ENCODE data around the gene LDLRAD1.

DNA sequence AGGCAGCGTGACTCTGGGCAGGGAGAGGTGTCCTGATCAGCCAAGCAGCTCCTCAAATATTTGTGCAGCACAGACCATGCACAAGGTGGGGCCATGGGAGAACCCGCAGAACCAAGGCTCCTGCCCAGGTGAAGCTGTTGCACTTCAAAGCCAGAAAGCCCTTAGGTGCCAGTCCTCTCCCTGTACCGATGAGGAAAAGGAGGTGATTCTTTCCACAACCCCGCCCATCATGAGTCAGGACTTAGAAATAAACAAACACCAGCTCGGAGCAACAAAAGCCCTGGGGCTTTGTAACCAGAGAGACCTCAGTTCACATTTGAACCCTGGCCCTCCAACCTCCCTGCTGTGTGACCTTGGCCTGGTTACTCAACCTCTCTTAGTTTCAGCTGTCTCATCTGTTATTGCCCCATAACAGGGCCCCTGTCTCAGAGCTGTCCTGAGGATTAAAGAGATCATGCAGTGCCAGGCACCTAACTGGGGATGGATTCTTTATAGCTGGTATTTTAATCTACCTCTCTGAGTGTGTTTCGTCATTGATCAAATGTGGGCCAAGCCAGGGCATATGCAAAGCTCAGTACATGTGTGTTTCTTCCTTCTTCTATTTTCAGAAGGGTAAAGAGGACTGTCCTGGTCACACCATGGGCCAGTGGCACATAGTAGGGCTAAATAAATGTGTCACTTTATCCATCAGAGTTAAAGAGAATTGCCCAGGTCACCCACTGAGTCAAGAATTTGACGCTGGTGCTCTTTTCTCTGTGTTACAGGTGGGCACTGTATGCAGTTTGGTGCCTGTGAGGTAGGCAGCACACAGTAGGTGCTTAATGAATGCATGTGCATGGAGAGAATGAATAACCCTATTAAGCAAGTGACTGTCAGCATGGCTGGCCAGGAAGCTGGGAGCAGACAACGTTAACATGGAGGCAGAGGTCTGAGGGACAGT, 1.4 kb downstream of the LDLRAD1 start:
- no peak for TF ChIP-seq POLR2AphosphoS5 (IDR thresholded peaks at IDR 0.05; ENCODE audit: low read depth, low read length)
- TF ChIP-seq, protein P1, sequence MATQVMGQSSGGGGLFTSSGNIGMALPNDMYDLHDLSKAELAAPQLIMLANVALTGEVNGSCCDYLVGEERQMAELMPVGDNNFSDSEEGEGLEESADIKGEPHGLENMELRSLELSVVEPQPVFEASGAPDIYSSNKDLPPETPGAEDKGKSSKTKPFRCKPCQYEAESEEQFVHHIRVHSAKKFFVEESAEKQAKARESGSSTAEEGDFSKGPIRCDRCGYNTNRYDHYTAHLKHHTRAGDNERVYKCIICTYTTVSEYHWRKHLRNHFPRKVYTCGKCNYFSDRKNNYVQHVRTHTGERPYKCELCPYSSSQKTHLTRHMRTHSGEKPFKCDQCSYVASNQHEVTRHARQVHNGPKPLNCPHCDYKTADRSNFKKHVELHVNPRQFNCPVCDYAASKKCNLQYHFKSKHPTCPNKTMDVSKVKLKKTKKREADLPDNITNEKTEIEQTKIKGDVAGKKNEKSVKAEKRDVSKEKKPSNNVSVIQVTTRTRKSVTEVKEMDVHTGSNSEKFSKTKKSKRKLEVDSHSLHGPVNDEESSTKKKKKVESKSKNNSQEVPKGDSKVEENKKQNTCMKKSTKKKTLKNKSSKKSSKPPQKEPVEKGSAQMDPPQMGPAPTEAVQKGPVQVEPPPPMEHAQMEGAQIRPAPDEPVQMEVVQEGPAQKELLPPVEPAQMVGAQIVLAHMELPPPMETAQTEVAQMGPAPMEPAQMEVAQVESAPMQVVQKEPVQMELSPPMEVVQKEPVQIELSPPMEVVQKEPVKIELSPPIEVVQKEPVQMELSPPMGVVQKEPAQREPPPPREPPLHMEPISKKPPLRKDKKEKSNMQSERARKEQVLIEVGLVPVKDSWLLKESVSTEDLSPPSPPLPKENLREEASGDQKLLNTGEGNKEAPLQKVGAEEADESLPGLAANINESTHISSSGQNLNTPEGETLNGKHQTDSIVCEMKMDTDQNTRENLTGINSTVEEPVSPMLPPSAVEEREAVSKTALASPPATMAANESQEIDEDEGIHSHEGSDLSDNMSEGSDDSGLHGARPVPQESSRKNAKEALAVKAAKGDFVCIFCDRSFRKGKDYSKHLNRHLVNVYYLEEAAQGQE (IDR thresholded peaks at IDR 0.05; ENCODE audit: insufficient read depth in 1 of 2, low read depth in 2 of 2, low read length in 2 of 2): no peak
- no peak for TF ChIP-seq SIN3A (IDR thresholded peaks at IDR 0.05; ENCODE audit: borderline replicate concordance, insufficient read depth, low read length)
- TF ChIP-seq TAF1 (IDR thresholded peaks at IDR 0.05; ENCODE audit: borderline replicate concordance, insufficient read depth, low read length): no peak
